ENCODE data around the gene TEAD2.

TEAD2 gene

GRCh38 chr19:49408816-49409440 lies 46.7 kb upstream of the TEAD2 start:
- WGBS, 2 donors (ENCODE audit: extremely low coverage in 2 of 2, insufficient read length in 2 of 2, insufficient replicate concordance in 1 of 2), result no CpG with 5 or more reads among the region's 8 CpGs
- H2AFZ ChIP-seq (ENCODE audit: low read length), result peak overlapping the region; percentile 29
- H3K27ac ChIP-seq (replicated peaks; ENCODE audit: low read length), result no peak overlapping the region

GRCh38 chr19:49407482-49408015 lies 45.3 kb upstream of the TEAD2 start:
- H4K8ac ChIP-seq (ENCODE audit: low read depth, low read length), result no peak overlapping the region
- H3K9me3 ChIP-seq (replicated peaks in 1 of 2; ENCODE audit: control insufficient read depth in 2 of 2, insufficient read depth in 1 of 2, low read depth in 1 of 2, low read length in 2 of 2), result no peaks in the 10 kb centered on the region

More at GRCh38 chr19:49408816-49409440, 46.7 kb upstream of the TEAD2 start:
- Histone ChIP-seq H3K14ac (ENCODE audit: low read length) (peak overlapping the region; percentile 50), H2AK5ac (ENCODE audit: low read depth, low read length) (peak overlapping the region; percentile 93), H2BK120ac (ENCODE audit: low read depth, low read length) (no peak overlapping the region), H3K27me3 (ENCODE audit: control insufficient read depth in 3 of 3, insufficient read depth in 3 of 3, low read depth in 1 of 3, low read length in 3 of 3) (peaks cover 0 to 34% (median 0%) of the 10 kb centered on the region in 3 experiments), H2BK5ac (ENCODE audit: low read length) (no peak overlapping the region), H3K9me3 (replicated peaks in 1 of 2; ENCODE audit: control insufficient read depth in 2 of 2, insufficient read depth in 1 of 2, low read depth in 1 of 2, low read length in 2 of 2) (no peaks in the 10 kb centered on the region), H3K4me1 (ENCODE audit: control insufficient read depth in 2 of 2, insufficient read depth in 1 of 2, low read depth in 1 of 2, low read length in 2 of 2) (peaks cover 7 to 26% of the 10 kb centered on the region in 2 donors), H3K36me3 (replicated peaks in 1 of 2; ENCODE audit: control insufficient read depth in 2 of 2, insufficient read depth in 2 of 2, low read length in 2 of 2) (no peaks in the 10 kb centered on the region), H3K4me2 (ENCODE audit: insufficient read depth, low read length, poor library complexity, severe bottlenecking) (no peak overlapping the region), H3K18ac (ENCODE audit: low read length) (peak overlapping the region; percentile 78), H3K4me3 (ENCODE audit: low read length in 2 of 2) (no peak overlapping the region), H2BK15ac (ENCODE audit: low read length) (peak overlapping the region; percentile 74), H4K8ac (ENCODE audit: low read depth, low read length) (no peak overlapping the region), H3K9ac (ENCODE audit: low read depth, low read length, poor library complexity) (no peak overlapping the region), H3K4ac (ENCODE audit: low read length) (peak overlapping the region; percentile 46), H2BK12ac (ENCODE audit: low read length) (peak overlapping the region; percentile 65), H3K23ac (ENCODE audit: low read depth, low read length, poor library complexity) (no peak overlapping the region), H4K91ac (ENCODE audit: low read depth, low read length, poor library complexity) (no peak overlapping the region), H3K79me1 (ENCODE audit: low read depth, low read length) (peaks cover 1% of the 10 kb centered on the region)
- no peak for DNase-seq (ENCODE audit: low spot score)

GRCh38 chr19:49407079-49407478 lies 44.9 kb upstream of the TEAD2 start:
- no peak overlapping the region for H3K23ac ChIP-seq (ENCODE audit: low read depth, low read length, poor library complexity)
- H2AK5ac ChIP-seq (ENCODE audit: low read depth, low read length), result peak overlapping the region; percentile 90
- H3K18ac ChIP-seq (ENCODE audit: low read length), result peak overlapping the region; percentile 16
- H3K27ac ChIP-seq (replicated peaks; ENCODE audit: low read length), result no peak overlapping the region
- H4K91ac ChIP-seq (ENCODE audit: low read depth, low read length, poor library complexity), result no peak overlapping the region
- H2BK12ac ChIP-seq (ENCODE audit: low read length), result no peak overlapping the region
- H3K9me3 ChIP-seq (replicated peaks in 1 of 2; ENCODE audit: control insufficient read depth in 2 of 2, insufficient read depth in 1 of 2, low read depth in 1 of 2, low read length in 2 of 2), result no peaks in the 10 kb centered on the region
- H3K4me2 ChIP-seq (ENCODE audit: insufficient read depth, low read length, poor library complexity, severe bottlenecking), result no peak overlapping the region
- no peak overlapping the region for H3K4ac ChIP-seq (ENCODE audit: low read length)
- peaks cover 14 to 24% of the 10 kb centered on the region in 2 donors for H3K4me1 ChIP-seq (ENCODE audit: control insufficient read depth in 2 of 2, insufficient read depth in 1 of 2, low read depth in 1 of 2, low read length in 2 of 2)
- H3K79me1 ChIP-seq (ENCODE audit: low read depth, low read length), result no peaks in the 10 kb centered on the region
- no peak overlapping the region for H3K4me3 ChIP-seq (ENCODE audit: low read length in 2 of 2)
- no peak overlapping the region for H4K8ac ChIP-seq (ENCODE audit: low read depth, low read length)
- no peak overlapping the region for H2AFZ ChIP-seq (ENCODE audit: low read length)
- no peak overlapping the region for H2BK120ac ChIP-seq (ENCODE audit: low read depth, low read length)
- H3K14ac ChIP-seq (ENCODE audit: low read length), result no peak overlapping the region
- no peak overlapping the region for H3K9ac ChIP-seq (ENCODE audit: low read depth, low read length, poor library complexity)
- H2BK15ac ChIP-seq (ENCODE audit: low read length), result peak overlapping the region; percentile 10
- no peaks in the 10 kb centered on the region for H3K36me3 ChIP-seq (replicated peaks in 1 of 2; ENCODE audit: control insufficient read depth in 2 of 2, insufficient read depth in 2 of 2, low read length in 2 of 2)
- H2BK5ac ChIP-seq (ENCODE audit: low read length), result no peak overlapping the region
- no CpG with 5 or more reads among the region's 7 CpGs for WGBS, 2 donors (ENCODE audit: extremely low coverage in 2 of 2, insufficient read length in 2 of 2, insufficient replicate concordance in 1 of 2)
- H3K27me3 ChIP-seq (ENCODE audit: control insufficient read depth in 3 of 3, insufficient read depth in 3 of 3, low read depth in 1 of 3, low read length in 3 of 3), result peaks cover 0 to 19% (median 0%) of the 10 kb centered on the region in 3 experiments
- DNase-seq (ENCODE audit: low spot score), result no peak

More at GRCh38 chr19:49407482-49408015, 45.3 kb upstream of the TEAD2 start:
- Histone ChIP-seq H3K4ac (ENCODE audit: low read length) (no peak overlapping the region), H3K79me1 (ENCODE audit: low read depth, low read length) (no peaks in the 10 kb centered on the region), H2BK5ac (ENCODE audit: low read length) (no peak overlapping the region), H3K27ac (replicated peaks; ENCODE audit: low read length) (no peak overlapping the region), H3K4me3 (ENCODE audit: low read length in 2 of 2) (no peak overlapping the region), H3K27me3 (ENCODE audit: control insufficient read depth in 3 of 3, insufficient read depth in 3 of 3, low read depth in 1 of 3, low read length in 3 of 3) (peaks cover 0 to 24% (median 0%) of the 10 kb centered on the region in 3 experiments), H3K9ac (ENCODE audit: low read depth, low read length, poor library complexity) (no peak overlapping the region), H3K36me3 (replicated peaks in 1 of 2; ENCODE audit: control insufficient read depth in 2 of 2, insufficient read depth in 2 of 2, low read length in 2 of 2) (no peaks in the 10 kb centered on the region), H2BK15ac (ENCODE audit: low read length) (peak overlapping the region; percentile 10), H3K4me2 (ENCODE audit: insufficient read depth, low read length, poor library complexity, severe bottlenecking) (no peak overlapping the region), H3K23ac (ENCODE audit: low read depth, low read length, poor library complexity) (no peak overlapping the region), H3K14ac (ENCODE audit: low read length) (no peak overlapping the region), H2AK5ac (ENCODE audit: low read depth, low read length) (peak overlapping the region; percentile 90), H3K18ac (ENCODE audit: low read length) (peak overlapping the region; percentile 69), H3K4me1 (ENCODE audit: control insufficient read depth in 2 of 2, insufficient read depth in 1 of 2, low read depth in 1 of 2, low read length in 2 of 2) (peaks cover 14 to 24% of the 10 kb centered on the region in 2 donors), H2BK12ac (ENCODE audit: low read length) (no peak overlapping the region), H2AFZ (ENCODE audit: low read length) (no peak overlapping the region), H2BK120ac (ENCODE audit: low read depth, low read length) (no peak overlapping the region), H4K91ac (ENCODE audit: low read depth, low read length, poor library complexity) (no peak overlapping the region)
- DNase-seq (ENCODE audit: low spot score), result no peak
- no CpG with 5 or more reads among the region's 16 CpGs for WGBS, 2 donors (ENCODE audit: extremely low coverage in 2 of 2, insufficient read length in 2 of 2, insufficient replicate concordance in 1 of 2)

- Histone ChIP-seq H3K23ac (ENCODE audit: low read depth, low read length, poor library complexity) (no peak overlapping the region), H4K91ac (ENCODE audit: low read depth, low read length, poor library complexity) (no peak overlapping the region), H3K4me2 (ENCODE audit: insufficient read depth, low read length, poor library complexity, severe bottlenecking) (peak overlapping the region; percentile 28), H4K8ac (ENCODE audit: low read depth, low read length) (no peak overlapping the region), H2BK12ac (ENCODE audit: low read length) (no peak overlapping the region), H3K79me1 (ENCODE audit: low read depth, low read length) (no peaks in the 10 kb centered on the region), H2AFZ (ENCODE audit: low read length) (peak overlapping the region; percentile 56), H3K4me1 (ENCODE audit: control insufficient read depth in 2 of 2, insufficient read depth in 1 of 2, low read depth in 1 of 2, low read length in 2 of 2) (peaks cover 11 to 22% of the 10 kb centered on the region in 2 donors), H3K9me3 (replicated peaks in 1 of 2; ENCODE audit: control insufficient read depth in 2 of 2, insufficient read depth in 1 of 2, low read depth in 1 of 2, low read length in 2 of 2) (no peaks in the 10 kb centered on the region), H2AK5ac (ENCODE audit: low read depth, low read length) (peak overlapping the region; percentile 10), H3K27ac (replicated peaks; ENCODE audit: low read length) (peak overlapping the region; percentile 90), H3K18ac (ENCODE audit: low read length) (peak overlapping the region; percentile 40), H3K27me3 (ENCODE audit: control insufficient read depth in 3 of 3, insufficient read depth in 3 of 3, low read depth in 1 of 3, low read length in 3 of 3) (peaks cover 0 to 6% (median 0%) of the 10 kb centered on the region in 3 experiments), H2BK120ac (ENCODE audit: low read depth, low read length) (no peak overlapping the region), H2BK5ac (ENCODE audit: low read length) (peak overlapping the region; percentile 7), H3K14ac (ENCODE audit: low read length) (no peak overlapping the region), H3K9ac (ENCODE audit: low read depth, low read length, poor library complexity) (no peak overlapping the region), H3K4ac (ENCODE audit: low read length) (no peak overlapping the region), H2BK15ac (ENCODE audit: low read length) (peak overlapping the region; percentile 18), H3K36me3 (replicated peaks in 1 of 2; ENCODE audit: control insufficient read depth in 2 of 2, insufficient read depth in 2 of 2, low read length in 2 of 2) (no peaks in the 10 kb centered on the region), H3K4me3 (ENCODE audit: low read length in 2 of 2) (no peak overlapping the region)
- no peak for DNase-seq (ENCODE audit: low spot score)
- WGBS, 2 donors (ENCODE audit: extremely low coverage in 2 of 2, insufficient read length in 2 of 2, insufficient replicate concordance in 1 of 2), result no CpG with 5 or more reads among the region's 7 CpGs
Measured at GRCh38 chr19:49403404-49404187, 41.4 kb upstream of the TEAD2 start.

Measured in neuronal stem cell (in vitro differentiated cells).